Measurements from ENCODE around the gene DNASE2B.

Gene DNASE2B

DNA sequence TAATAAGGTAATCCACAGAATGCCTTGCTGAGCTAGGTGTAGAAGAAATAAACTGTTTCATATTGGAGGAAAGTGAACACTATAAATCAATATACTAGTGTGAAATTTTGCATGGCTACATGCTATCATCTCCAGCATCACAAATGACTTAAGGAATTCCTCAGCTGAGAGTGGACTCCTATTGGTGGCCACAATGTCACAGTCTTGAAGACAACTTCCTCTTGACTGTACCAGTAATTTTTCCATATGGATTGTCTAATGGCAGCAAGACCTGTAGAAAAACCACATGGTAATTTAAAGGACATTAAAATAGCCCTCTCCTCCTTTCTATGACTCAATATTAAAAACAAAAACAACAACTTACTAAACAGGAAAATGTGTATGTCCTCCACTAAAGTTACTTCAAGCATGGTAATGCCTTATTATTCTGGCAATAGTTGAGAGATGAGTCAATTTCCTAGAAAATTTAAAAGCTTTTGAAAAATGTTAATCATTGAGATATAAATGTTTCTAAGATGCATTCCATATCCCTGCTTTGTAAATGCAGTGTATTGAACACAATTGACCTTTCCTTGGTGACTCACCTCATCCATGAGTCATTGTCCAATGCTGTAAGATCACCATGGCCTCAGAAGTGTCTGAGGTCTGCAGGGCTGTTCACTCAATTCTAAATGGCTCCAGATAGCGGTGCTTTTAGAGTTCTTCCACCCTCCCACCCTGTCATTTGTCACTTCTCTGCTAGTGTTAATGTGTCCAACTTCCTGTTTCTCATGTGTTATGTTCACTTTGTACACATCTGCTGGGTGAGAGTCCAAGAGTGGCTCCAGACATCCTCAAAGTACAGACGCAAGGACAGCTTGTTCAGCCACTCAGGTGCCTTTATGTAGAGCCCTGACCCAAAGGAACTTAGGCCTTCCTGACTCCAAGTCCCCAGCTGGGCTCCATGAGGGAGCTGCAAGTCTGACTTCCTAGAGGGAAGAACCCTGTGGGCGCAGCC is 32.8 kb upstream of the DNASE2B start:
- H3K4me3 ChIP-seq (ENCODE audit: low read depth, low read length): no peak overlapping the region
- TF ChIP-seq, protein P1, sequence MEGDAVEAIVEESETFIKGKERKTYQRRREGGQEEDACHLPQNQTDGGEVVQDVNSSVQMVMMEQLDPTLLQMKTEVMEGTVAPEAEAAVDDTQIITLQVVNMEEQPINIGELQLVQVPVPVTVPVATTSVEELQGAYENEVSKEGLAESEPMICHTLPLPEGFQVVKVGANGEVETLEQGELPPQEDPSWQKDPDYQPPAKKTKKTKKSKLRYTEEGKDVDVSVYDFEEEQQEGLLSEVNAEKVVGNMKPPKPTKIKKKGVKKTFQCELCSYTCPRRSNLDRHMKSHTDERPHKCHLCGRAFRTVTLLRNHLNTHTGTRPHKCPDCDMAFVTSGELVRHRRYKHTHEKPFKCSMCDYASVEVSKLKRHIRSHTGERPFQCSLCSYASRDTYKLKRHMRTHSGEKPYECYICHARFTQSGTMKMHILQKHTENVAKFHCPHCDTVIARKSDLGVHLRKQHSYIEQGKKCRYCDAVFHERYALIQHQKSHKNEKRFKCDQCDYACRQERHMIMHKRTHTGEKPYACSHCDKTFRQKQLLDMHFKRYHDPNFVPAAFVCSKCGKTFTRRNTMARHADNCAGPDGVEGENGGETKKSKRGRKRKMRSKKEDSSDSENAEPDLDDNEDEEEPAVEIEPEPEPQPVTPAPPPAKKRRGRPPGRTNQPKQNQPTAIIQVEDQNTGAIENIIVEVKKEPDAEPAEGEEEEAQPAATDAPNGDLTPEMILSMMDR (IDR thresholded peaks at IDR 0.05; ENCODE audit: low read depth, low read length): no peak

DNA sequence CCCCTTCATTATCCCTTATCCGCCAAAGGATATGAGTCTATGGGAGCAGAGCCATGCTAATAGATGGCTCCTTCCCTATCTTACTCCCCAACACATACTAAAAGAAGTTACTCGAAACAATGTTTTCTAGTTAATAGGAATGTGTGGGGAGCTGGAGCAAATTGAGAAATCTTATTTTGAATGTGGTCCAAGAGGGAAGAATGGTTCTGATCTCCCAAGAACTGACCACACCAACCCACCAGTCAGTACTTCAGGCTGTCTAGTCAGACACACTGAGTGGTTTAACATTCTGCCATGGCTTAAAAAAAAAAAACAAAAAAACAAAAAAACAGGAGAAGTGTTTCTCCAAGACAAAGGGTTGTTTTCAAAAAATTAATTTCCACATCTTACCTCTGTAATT is 31.5 kb upstream of the DNASE2B start:
- no peak overlapping the region for H3K4me3 ChIP-seq (ENCODE audit: low read depth, low read length)
- TF ChIP-seq, protein P1 (IDR thresholded peaks at IDR 0.05; ENCODE audit: low read depth, low read length): no peak

DNA sequence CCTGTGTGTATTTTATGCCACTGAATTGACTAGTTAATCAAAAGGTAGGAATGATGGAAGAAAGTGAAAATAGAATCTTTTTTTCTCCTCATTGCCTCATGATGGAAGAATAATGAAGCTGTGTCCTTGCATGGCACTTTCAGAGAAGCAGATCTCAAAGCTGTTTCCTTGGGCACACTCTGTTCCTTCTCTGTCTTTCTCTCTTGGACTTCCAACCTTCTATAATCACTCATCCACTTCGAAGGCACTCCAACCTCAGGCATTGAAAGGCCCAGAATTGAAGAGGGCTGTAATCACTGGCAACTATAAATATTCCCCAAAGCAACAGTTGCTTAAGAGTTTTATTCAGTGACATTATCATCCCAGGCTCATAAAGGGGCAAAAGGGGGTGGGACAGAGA is 31.1 kb upstream of the DNASE2B start:
- no peak overlapping the region for H3K4me3 ChIP-seq (ENCODE audit: low read depth, low read length)
- TF ChIP-seq, protein P1 (IDR thresholded peaks at IDR 0.05; ENCODE audit: low read depth, low read length): no peak

DNA sequence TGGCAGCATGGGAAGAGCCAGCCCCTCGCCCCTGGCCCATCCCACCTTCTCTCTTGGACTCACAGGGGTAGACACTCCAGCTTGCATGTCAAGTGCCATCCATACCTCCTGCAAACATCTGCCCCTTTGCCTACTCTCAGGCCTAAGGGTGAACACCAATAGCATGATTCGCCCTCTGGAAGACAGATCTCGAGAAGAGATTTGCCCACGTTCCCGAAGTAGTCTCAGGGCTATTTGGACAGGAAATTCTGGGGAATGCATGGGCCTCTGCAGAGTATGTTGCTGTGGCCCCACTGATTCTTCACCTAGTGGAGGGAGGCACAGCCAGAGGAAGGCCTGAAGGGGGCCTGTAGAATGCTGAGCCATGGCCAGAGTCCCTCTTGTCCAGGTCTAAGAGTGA is 29.8 kb upstream of the DNASE2B start:
- TF ChIP-seq, protein P1 (IDR thresholded peaks at IDR 0.05; ENCODE audit: low read depth, low read length): no peak
- H3K4me3 ChIP-seq (ENCODE audit: low read depth, low read length): no peak overlapping the region

DNA sequence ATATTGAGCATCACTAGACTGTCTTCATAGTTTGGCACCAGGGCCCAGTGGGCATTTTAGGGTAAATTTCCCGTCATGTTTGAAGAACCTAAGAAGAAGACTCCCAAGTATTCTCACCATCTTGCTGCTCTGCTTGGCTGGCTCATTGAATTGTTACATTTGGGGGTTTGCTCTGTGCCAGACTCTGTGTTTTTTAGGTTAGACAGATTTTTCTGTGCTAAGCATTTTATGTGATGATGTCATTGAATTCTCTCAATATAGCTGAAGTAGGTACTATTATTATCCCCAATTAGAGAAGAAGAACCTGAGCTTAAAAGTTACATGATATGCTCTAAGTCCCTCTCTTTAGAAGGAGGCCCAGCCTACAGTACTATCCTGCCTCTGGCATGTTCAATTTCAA is 28.0 kb upstream of the DNASE2B start:
- H3K4me3 ChIP-seq (ENCODE audit: low read depth, low read length): no peak overlapping the region
- TF ChIP-seq, protein P1 (IDR thresholded peaks at IDR 0.05; ENCODE audit: low read depth, low read length): no peak

DNA sequence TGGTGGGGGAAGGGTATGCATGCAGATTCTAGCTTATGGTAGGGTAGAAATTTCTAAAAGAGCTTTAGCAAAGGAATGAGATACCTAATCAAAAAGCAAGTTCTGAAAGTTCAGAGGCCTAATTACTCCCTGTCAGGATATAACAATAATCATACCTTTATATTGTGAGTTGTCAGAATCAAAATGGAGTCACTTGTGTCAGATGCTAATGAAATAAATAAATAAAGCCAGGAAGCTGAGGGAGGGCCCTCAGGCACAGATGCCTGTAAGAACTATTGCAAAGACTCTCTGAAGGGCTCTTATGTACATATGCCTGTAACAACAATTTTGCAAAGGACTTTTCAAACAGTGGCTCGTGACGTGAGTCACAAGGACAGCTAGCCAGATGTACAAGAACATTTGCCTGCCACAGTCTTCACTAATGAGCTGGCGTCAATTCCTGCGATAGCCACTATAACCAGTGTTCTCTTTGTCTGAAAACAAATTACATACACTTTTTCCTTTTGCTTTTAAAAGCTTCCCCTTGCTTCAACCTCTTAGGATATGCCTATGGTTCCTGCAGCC is 27.4 kb upstream of the DNASE2B start:
- TF ChIP-seq, protein P1 (IDR thresholded peaks at IDR 0.05; ENCODE audit: low read depth, low read length): no peak
- no peak overlapping the region for H3K4me3 ChIP-seq (ENCODE audit: low read depth, low read length)

All from WI38 (cell line).